Ureter (tissue), 1 donor: ENCODE data around the gene TMTC2. TPM values are rescaled to one million over a fixed set of nuclear protein-coding genes. Genes with fewer than 3 reads are reported as not detected.
"Not testable (repeated sequence)": the region's sequence is repeated elsewhere in the genome, so short reads cannot be mapped to it uniquely, and the experiment has no call there.

Experiments used
- DNase-seq: peaks from one replicate; pipeline ENCODE4 v3.0.0-alpha.2; 2020; ENCODE audit warnings: low spot score
- total RNA-seq: library from RNA; stranded (reverse); gene quantifications from one replicate; pipeline ENCODE4 v1.2.4, GENCODE V29; 2023
- donor health status: DM: yes; HTN: yes; CAD: no.

TMTC2 gene
- total RNA-seq, 1 donor from 2014 or later, result 41.3 TPM

DNA sequence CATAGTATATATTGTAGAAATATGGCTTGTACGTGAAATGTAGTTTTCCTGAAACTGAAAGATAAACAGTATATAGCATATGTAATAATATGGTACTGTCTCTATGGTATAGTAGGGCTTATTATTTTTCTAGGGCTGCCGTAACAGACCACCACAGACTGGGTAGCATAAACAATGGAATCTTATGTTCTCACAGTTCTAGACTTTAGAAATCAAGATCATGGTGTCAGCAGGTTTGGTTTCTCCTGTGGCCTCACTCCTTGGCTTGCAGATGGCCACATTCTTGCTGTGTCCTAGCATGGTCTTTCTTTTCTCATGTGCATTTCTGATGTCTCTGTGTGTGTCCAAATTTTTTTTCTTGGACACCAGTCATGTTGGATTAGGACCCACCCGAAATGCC lies 155.8 kb downstream of the TMTC2 start:
- no peak for DNase-seq

DNA sequence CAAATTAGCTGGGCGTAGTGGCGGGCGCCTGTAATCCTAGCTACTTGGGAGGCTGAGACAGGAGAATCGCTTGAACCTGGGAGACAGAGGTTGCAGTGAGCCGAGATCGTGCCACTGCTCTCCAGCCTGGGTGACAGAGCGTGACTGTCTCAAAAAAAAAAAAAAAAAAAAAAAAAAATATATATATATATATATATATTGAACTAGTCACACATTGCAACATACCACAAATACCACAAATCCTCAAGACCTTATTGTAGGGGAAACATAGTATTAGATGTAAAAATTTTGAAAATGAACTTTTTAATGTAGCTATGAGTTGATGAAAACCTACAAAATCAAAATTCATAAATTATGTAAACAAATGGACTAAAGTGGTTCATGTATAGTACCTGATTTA lies 158.4 kb downstream of the TMTC2 start:
- not testable (repeated sequence) for DNase-seq

DNA sequence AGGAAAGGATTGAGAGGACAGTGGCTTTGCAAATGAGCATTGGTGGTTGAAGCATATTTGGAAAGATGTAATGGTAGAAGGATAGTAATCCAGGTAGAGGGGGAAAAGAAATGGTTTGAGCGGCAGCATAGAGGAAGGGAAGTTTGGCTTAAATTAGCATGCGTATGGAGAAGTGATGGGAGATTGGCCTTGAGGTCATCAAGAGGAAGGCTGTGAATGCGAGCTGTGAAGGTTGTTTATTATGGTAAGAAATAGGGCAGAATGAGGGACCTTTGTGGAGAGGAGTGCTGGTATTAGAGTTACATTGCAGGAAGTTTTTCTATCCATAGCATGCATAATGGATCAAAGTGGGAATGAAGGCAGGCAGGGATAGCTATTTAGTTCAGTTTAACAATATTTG lies 162.1 kb downstream of the TMTC2 start:
- DNase-seq, result no peak

DNA sequence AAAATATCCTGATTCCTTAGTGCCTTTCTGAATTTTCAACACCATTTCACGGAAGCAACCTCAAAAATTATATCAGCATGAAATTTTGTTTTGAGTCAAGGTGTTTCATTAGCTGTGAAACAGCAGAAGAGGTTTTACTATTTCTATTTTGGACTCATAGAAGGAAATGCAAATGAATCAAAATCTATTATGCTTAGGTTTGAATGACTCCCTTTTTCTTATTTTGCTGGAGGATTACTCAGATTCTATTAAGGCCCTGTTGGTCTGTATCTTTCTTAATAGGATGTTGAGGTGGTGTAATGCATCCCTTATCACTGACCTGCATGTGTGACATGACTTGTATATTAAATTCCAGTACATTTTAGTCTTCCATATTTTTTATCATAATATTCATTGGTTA lies 165.8 kb downstream of the TMTC2 start:
- no peak for DNase-seq

DNA sequence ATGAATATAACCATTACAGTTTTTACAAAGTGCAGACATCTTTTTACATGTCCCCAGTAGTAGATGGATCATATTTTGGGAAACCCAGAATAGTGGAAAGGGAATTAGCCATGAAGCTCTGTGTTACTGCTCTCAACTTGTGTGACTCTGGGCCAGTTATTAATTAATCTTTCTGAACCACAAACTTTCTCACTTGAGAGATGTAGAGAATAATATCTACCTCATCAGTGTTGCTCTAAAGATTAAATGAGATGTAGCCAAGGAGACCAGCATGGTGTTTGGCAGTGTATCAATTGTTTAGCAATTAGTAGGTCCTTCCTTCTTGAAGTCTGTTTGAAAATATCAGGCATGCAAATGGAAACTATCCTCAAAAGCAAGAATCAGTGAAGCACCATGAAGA lies 169.2 kb downstream of the TMTC2 start:
- DNase-seq, result no peak

DNA sequence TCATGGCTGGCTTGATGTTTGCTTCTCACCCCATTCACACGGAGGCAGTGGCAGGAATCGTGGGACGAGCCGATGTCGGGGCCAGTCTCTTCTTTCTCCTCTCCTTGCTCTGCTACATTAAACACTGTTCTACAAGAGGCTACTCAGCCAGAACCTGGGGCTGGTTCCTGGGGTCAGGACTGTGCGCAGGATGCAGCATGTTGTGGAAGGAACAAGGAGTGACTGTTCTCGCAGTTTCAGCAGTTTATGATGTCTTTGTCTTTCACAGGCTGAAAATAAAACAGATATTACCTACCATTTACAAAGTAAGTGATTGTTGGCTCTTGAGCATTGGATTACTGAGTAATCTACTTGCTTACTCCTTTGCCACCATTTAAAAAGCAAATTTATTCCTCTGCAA lies 170.6 kb downstream of the TMTC2 start:
- no peak for DNase-seq

DNA sequence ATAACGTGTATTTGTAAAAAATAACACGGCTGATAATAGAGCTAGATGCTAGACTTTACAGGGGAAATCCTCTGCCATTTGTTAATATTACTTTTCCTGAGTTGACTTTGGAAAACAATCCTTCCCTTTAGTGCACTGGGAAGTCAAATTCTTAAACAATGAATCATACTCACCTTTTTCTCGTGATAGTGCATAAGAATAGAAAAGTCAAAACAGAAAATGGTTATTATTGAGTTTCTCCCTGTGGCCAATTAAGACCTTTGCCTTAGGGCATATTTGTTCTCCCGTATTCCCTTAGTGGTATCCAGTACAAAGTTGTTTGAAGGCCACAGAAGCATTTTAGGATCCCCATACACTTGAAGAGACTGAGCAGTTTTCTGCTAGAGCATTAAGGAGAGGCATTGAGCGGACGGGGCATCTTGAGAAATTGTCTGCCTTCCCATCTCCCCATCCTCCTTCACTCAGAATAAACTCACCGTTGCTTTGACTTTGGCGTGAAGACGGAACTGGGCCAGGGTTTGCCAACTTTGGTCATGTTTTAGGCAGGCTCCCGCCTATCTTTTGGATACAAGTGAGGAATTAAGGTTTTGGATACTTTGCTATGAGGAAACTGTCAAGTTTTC lies 171.3 kb downstream of the TMTC2 start:
- no peak for DNase-seq

DNA sequence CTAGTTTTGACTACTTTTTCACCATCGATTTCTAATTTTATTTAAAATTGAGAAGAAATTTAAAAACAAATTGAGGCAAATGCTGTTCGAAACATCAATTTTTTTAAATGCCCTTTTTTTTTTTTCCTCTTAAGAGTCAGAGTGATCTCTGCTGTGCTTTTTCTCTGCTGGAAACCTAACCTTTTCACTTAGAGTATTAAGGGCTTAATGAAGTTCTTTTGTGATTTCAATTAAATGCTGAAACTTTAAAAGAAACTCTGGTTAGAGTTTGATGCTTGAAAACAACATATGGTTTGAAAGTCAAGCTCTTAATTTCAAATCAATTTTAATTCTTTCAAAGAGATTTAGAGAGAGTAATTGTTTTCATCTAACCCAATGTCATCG lies 171.8 kb downstream of the TMTC2 start:
- no peak for DNase-seq

DNA sequence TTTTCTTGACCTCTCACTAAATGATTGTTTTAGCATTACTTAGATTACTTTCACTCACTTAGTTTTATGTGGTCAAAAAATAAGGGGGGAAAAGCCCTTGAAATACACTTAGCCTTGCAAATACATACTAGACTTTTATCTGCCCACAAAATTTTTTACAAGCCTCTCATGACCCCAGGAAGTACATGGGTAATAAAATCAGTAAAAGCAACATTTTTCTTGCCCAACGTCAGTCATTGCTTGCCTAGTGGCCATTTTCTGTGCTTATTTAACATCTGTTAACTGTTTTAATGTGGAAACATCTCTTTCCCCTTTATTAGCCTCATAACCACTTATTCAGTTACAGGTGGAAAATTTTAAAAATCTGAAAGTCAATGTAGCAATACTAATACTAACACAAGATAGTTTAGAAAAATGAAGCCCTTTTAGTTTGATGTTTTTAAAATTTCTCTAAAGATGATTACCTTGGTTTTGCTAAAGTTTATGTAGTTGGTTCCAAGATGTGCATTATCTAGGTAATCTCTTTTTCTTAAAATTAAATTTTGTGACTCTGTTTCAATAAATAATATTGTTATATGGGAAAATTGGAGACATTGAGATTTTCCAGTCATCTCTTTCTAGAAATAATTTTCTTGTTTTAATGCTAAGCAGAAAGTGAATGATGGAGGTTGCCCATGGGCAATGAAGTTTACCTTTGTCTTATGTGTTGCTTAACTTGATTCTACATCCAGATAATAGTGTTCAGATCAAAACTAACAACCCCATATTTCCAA lies 175.5 kb downstream of the TMTC2 start:
- DNase-seq, result no peak

DNA sequence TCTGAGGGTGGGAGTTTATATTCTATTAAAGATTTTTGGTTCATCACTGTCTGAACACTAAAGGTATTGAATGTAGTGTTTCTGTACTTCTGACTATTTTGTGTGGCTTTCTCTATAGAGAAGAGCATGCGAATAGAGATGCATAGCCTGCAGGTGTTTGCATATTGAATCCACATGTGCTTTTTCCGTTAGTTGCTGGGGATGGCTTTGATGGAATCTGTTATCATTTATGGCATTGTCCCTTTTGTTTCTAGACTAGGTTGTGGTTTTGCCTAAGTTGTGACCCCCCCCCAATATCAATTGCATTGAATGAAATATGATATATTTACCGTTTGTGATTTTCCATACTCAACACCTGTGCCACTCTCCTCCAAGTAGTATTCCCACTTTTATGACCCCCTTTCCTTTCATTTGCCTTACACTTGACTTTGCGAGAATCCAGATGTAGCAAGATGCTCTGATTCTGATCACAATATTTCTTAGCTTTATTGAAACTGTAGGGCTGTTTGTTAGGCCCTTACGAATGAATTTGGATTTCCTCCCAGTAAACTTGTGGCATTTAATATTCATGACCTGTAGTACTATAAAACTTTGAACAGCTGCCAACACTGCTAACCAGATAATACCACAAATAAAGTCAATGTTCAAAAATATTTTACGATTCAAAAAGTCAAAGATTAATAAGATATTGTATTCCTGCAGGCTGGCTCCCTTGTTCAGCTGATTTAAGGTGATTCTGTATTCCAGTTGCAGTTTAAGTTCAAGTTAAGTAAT lies 176.4 kb downstream of the TMTC2 start:
- DNase-seq, result no peak

DNA sequence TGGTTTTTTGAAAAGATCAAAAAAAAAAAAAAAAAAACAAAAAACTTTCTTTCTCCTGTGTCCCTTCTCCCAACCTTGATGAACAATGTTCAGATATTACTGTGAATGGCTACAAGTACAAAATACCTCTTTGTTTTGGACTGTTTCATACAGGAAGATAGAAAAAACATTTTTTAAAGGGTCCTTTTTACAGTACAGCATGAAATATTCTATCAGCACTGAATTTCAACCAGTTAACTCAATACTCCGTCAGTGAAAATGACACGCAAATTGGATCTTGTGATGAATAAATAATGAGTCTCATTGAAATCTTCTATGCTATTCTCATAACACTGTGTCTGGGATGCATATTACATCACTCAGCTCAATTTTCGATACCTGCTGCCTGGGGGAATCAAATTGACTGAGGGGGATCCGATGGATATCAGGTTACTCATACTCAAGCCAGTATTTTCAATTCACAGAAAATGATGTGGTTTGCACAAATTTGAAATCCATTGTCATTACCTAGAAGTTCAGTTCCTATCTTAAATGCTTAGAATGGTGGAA lies 179.6 kb downstream of the TMTC2 start:
- no peak for DNase-seq

DNA sequence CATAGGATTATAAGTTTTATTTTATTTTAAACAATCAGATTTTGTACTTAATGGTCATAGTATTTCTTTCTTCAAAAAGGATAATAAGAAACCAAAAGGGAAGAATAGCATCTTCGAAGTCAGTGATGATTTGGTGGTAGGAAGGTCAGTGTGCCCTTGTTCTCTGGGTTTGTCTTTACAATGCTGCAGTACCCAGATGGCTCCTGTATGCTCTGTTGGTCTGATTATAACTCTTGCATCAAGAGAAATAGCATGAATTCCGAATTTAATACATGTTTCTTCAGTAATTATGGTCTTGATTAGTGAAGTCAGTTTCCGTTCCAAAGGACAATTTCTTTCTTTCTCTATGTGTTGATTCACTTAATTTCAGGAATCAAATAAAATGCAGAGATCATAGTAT lies 180.2 kb downstream of the TMTC2 start:
- no peak for DNase-seq

DNA sequence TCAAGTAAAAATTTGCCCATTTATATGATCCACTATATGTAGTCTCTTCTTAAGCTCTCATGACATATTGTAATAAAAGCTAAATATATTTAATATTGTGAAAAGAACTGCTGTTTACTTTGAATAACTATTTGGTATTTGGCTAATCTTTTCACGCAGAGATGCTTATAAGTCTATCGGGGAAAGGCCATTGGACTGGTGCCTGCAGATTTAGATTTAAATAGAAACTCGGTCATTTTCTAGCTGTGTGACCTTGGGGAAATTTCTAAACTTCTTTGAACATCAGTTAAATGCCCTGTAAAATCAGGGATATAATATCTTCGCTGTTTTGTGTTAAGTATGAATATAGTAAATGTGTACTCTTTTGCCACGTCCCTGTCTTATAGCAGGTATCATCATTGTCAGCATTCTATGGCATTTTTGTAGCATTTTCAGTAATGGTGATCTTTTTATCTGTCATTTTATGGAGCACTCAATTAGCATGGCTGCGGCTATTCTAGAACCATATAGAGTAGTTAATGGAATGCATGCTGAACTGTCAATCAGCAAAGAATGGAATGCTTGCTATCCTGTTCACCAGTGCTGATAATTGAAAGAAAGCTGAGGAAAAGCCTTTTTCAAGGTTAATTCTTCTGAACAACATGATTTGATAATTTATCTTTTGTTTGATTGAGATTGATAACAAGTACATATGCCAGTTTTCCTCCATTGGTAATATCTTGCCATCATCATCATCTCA lies 181.2 kb downstream of the TMTC2 start:
- DNase-seq, result no peak

DNA sequence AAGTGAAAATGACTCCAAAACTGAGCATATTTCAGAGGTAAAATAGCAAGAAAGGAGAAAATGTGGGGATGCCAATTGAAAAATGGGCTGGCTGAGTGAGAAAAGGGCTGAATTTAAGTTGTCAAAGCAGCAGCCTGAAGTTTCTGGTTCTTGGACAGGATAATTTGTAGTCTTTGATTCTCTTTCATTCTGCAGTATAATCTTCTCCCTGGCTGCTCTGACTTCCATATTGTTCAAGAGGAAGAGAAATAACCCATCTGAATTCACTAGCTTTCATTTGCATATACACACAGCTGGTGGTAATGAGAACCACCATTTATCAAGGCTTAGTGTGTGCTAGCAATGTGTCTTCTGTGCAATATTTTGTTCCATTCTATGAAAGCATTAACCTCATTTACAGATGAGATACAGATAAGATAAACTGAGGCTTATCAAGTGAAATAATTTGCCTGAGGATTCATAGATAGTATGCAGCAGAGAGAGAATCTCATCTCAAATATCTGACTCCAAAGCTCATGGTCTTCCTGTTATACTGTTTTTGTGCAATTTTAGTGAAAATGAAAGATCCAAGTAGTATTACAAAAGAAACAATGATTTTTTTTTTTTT lies 184.2 kb downstream of the TMTC2 start:
- no peak for DNase-seq

DNA sequence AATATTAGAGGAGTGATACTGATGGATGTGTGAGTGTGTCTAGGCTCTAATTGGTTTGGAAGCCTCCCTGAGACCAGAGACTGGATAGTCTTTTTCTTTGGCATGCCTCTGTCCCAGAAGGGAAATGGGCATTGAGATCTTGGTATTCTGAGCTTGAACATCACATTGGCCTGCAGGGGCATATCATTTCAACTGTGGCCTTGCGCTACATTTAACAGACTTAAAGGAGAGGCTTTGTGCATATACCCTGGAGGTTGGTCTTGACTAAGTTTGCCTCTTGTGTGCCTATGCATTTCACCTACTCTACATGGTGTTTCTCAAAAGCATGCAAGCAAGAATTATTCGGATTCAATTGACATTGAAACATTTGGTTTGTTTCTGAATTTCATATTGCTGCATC lies 185.4 kb downstream of the TMTC2 start:
- DNase-seq, result no peak

DNA sequence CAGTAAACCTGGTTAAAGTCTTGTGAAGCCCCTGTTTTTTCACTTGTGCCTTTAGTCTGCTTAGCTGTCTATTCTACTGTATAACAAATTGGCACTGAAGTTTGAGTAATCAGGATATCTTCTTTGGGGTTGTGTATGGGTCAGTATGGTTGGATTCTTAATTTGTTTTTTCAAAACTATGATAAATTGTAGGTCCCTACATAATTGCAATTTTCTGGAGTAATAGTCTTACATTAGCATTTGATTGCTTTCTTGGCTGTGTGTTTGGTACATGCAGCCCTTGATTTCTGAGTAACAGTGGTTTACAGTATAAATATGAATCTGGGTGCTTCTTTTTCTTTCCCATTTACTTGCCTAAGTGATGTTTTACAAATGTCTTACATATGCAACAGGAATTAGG lies 186.6 kb downstream of the TMTC2 start:
- DNase-seq, result no peak

DNA sequence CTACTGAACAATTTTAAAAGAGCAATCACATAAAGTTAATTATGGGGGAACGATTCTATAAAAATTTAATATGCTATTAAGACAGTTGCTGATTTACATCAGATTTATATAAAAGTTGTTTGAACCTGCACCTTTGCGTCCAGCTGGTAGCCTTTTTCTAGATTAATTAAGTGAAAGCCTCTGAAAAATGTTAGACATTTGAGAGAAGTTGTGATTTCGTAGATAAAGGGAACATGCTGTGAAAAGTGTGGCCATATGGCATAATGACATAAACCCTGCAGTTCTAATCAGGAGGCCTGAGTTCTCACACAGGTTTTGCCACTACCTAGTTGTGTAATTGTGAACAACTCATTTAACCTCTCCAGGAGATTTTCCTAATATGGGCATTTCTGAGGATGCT lies 187.2 kb downstream of the TMTC2 start:
- DNase-seq, result no peak

DNA sequence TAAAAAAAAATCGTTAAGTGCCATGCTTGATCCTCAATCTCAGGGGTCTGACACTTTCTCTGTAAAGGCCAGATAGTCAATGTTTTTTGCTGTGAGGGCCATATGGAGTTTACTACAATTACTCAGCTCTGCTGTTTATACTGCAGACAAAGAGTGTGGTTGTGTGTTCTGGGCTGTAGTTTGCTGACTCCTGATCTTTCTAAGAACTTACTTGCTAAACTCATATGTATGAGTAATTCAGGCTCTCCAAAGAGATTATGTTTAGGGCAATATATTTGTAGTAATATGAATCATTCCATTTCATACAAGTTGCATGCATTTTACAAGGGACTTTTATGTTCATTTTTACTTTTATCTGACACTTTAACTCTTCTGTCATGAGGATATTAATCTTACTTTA lies 188.2 kb downstream of the TMTC2 start:
- DNase-seq, result no peak

DNA sequence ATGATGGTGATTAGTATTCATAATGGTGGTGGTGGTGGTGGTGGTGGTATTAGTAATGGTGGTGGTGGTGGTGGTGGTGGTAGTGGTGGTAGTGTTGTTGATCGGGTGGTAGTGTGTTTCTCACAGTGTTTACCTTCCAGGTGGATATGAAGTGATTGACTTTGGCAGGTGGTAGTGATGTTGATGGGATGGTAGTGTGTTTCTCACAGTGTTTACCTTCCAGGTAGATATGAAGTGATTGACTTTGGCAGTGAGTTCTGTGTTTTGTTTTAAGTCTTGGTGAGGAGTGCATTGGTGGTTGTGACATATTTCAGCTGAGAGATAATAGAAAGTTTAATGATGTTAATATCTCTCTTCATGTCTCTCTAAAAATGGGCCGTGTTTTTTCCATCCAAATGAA lies 189.4 kb downstream of the TMTC2 start:
- DNase-seq, result no peak

DNA sequence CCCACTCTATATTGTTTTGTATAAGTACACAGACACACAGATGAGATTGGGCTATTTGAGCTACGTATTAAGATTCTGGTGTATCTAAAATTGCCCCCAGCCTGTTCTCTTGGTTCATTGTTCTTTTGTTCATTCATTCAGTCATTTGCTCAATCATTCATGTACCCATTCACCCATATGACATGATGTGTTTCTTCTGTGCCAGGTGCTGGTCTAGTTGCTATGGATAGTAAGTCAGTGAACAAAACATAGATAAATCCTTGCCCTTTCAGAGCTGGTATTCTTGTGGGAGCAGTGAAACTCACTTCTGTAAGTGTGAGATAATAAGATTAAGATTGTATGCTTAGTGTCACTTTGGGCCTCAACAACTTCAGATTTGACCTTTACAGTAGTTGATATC lies 191.3 kb downstream of the TMTC2 start:
- no peak for DNase-seq

DNA sequence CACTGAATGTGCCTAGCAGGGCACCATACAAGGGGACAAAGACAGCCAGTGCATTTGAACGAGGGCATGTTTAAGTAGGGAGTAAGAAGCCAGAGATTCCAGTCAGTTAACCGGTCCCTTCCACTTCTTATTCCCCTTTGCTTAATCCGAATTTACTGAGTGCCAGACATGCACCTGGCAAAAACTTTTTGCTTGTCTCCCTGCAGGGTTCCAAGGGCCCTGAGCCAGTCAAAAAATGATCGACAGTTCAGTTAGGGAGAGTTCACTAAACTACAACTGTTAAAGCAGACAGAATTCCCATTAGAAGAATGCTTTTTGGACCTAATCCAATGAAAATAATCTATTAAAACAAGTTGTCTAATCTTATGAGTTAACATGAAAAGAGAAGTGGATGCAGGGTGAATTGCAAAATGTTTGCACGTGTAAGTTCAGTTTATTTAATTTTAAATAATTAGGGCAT lies 193.8 kb downstream of the TMTC2 start:
- no peak for DNase-seq
